BLaER1 treated with 17β-estradiol and CSF1 and Interleukin-3, amounts not matched to agents 10 nM and 100 nM (cell line): ENCODE data around the gene MORC1.
A peak's percentile ranks its signal among the peaks of the same experiment; 100 is the strongest.

Experiments used
- H3K27ac ChIP-seq, 11 experiments: shearing (Covaris generic); formaldehyde crosslinking; 2 replicates each; pipeline ENCODE4 v1.8.1; 2022
- H3K27me3 ChIP-seq, 11 experiments: shearing (Covaris generic); formaldehyde crosslinking; 2 replicates each; pipeline ENCODE4 v1.8.1; 2022
- H3K36me3 ChIP-seq, 11 experiments: shearing (Covaris generic); formaldehyde crosslinking; 2 replicates each; pipeline ENCODE4 v1.8.1; 2022
- H3K4me1 ChIP-seq, 10 experiments: shearing (Covaris generic); formaldehyde crosslinking; 2 replicates each; pipeline ENCODE4 v1.8.1; 2022
- H3K4me2 ChIP-seq, 11 experiments: shearing (Covaris generic); formaldehyde crosslinking; 2 replicates each; pipeline ENCODE4 v1.8.1; 2022
- H3K4me3 ChIP-seq, 10 experiments: shearing (Covaris generic); formaldehyde crosslinking; 2 replicates each; pipeline ENCODE4 v1.8.1; 2022
- H3K9ac ChIP-seq, 11 experiments: shearing (Covaris generic); formaldehyde crosslinking; 2 replicates each; pipeline ENCODE4 v1.8.1; 2022
- H3K9me3 ChIP-seq, 11 experiments: shearing (Covaris generic); formaldehyde crosslinking; replicated peaks in 1 of 11; 2 replicates each; pipeline ENCODE4 v1.8.1; 2022
- H4K20me1 ChIP-seq, 11 experiments: shearing (Covaris generic); formaldehyde crosslinking; 2 replicates each; pipeline ENCODE4 v1.8.1; 2022
- Cebpa-rat ChIP-seq, 11 experiments: shearing (Covaris generic); IDR thresholded peaks; 2 replicates each; pipeline ENCODE4 v1.8.1; 2022

Gene MORC1

DNA sequence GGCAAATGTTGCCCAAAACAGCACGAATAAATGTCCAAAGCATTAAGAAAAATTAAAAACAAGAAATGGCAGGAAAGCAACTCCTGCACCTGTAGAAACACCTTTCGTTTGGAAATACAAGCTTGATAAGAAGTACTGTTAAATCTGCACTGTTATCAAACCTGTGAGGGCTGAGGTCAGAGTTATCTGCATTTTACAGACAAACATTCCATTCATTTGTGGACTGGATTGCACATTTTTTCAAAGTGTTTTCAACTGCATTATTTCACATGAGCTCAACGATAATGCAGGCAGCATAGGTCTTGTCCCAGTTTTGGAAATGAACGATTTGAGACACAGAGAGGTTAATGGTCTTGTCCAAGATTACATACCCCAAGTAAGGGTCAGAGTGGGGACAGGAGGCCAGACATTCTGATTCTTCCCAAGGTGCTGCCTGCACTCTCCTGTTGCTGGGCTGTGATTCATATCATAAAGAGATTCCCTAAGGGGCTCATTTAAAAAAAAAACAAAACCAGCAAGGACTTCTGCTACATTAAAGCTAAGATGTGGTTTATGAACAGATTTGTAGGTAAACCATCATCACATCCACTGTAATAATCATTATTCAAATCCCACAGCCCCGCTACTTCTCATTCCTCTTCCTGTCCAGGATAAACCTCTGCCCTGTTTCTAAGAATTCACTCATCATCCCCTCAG lies 177.2 kb downstream of the MORC1 start:
- Histone ChIP-seq H3K9me3 (no peaks in the 10 kb centered on the region), H3K36me3 (no peaks in the 10 kb centered on the region), H3K4me3 (no peak overlapping the region), H3K4me2 (no peak overlapping the region), H4K20me1 (no peaks in the 10 kb centered on the region), H3K9ac (no peak overlapping the region), H3K27ac (no peak overlapping the region), H3K4me1 (no peaks in the 10 kb centered on the region), H3K27me3 (no peaks in the 10 kb centered on the region)
- TF ChIP-seq Cebpa-rat (IDR thresholded peaks at IDR 0.05), result no peak

DNA sequence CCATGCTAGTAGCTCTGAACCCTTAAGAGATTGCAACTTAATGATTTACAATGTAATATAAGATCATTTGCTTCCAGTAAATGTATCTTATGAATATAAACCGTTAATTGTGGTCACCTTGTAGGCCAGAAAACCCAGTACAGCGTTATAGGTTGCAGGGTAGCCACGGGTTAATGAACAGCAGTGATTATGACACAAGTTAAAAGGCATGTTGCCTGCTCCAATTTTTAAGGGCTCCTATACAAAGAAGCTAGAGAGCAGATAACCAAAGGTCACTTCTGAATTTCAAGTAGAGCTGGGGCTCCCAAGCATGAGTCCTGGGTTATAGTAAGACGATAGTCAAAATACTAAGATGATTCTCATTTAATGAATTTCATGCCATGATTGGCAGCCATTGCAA lies 177.8 kb downstream of the MORC1 start:
- Histone ChIP-seq H3K36me3 (no peaks in the 10 kb centered on the region), H3K4me3 (no peak overlapping the region), H3K9ac (no peak overlapping the region), H4K20me1 (no peaks in the 10 kb centered on the region), H3K4me2 (no peak overlapping the region), H3K27ac (no peak overlapping the region), H3K9me3 (no peaks in the 10 kb centered on the region), H3K4me1 (no peaks in the 10 kb centered on the region), H3K27me3 (no peaks in the 10 kb centered on the region)
- no peak for TF ChIP-seq Cebpa-rat (IDR thresholded peaks at IDR 0.05)

DNA sequence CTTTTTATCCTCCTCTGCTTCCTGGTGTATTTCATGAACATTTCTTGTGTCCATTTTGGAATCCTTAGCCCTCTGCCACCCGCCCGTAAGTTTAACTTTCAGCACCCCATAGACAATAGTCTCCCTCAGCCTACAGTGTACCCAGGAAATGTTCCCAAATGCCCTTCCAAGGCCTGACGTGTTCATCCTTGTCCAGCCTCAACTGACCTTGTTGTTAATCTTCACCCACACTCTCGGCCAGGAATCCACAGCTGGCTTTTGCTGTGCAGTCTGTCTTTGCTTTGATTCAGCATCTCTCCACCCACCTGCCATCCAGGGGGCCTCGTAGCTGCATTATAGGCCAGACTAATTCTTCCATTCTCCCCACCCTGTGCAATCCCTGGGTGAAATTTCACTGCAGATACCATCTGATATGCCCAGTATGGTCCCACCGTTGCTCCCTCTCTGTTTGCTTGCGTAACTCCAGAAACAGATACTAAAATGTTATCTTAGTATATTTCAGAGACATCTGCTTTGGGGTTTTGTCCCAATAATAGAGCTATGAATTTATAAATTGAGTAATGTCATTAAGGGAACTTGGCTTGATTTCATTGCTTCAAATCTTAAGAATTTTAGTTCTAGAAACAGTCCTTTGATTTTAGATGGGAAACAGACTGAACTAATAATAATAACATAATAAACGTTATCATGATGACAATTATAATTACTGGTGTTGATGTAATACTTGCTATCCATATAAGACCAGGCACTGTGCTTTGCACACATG lies 180.8 kb downstream of the MORC1 start:
- H3K4me2 ChIP-seq, result no peak overlapping the region
- H4K20me1 ChIP-seq, result no peaks in the 10 kb centered on the region
- H3K36me3 ChIP-seq, result no peaks in the 10 kb centered on the region
- TF ChIP-seq Cebpa-rat (IDR thresholded peaks at IDR 0.05), result no peak
- no peaks in the 10 kb centered on the region for H3K9me3 ChIP-seq
- H3K4me1 ChIP-seq, result no peaks in the 10 kb centered on the region
- no peaks in the 10 kb centered on the region for H3K27me3 ChIP-seq
- no peak overlapping the region for H3K9ac ChIP-seq
- no peak overlapping the region for H3K27ac ChIP-seq
- no peak overlapping the region for H3K4me3 ChIP-seq

DNA sequence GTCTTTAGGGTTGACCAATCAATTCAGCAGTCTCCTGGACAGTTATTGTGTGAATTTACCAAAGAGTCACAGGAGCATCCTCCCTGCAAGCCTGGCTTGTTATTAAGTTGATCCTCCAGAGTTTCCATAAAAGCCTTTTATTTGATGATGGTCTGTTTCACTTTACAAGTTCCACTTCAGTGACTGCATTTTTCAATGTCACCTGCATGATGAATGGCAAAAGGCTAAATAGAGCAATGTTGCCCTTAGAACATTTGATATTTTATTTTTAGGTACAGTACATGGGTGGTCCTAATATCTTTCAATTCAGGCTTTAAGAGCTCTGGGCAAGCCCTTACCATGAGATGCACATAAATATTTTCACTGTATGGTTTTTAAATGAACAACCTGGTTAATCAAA lies 186.9 kb downstream of the MORC1 start:
- H3K27ac ChIP-seq, result no peak overlapping the region
- H4K20me1 ChIP-seq, result no peaks in the 10 kb centered on the region
- peaks cover 0 to 9% (median 0%) of the 10 kb centered on the region in 11 experiments; a peak in 3 of 22 replicates for H3K9me3 ChIP-seq
- no peak overlapping the region for H3K4me3 ChIP-seq
- TF ChIP-seq Cebpa-rat (IDR thresholded peaks at IDR 0.05), result no peak
- no peak overlapping the region for H3K9ac ChIP-seq
- no peaks in the 10 kb centered on the region for H3K4me1 ChIP-seq
- H3K27me3 ChIP-seq, result no peaks in the 10 kb centered on the region
- H3K4me2 ChIP-seq, result no peak overlapping the region
- no peaks in the 10 kb centered on the region for H3K36me3 ChIP-seq

DNA sequence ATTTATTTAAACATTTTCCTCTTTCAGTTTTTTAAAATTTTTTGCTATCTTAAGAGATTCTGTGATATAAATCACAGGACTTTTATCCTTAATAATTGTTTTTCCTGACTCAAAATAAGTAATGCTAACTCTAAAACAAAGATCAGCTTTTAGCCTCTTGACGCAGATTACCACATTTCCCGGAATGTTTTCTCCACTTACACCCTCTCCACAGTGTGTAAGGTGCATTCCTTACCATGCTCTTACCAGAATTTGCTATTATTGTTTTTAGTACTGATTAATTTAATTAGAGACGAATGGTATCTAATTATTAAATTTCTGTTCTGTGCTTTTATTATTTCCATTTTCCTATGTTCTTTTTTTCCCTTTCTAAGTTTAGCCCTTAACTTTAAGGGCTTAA lies 199.1 kb downstream of the MORC1 start:
- Histone ChIP-seq H4K20me1 (no peaks in the 10 kb centered on the region), H3K9me3 (0 out of 22 replicates have a peak, but pooled peaks cover 0 to 7% (median 0%) of the 10 kb centered on the region in 11 experiments), H3K27ac (no peak overlapping the region), H3K4me3 (no peak overlapping the region), H3K9ac (no peak overlapping the region), H3K27me3 (no peaks in the 10 kb centered on the region), H3K4me2 (no peak overlapping the region), H3K4me1 (peaks cover 0 to 9% (median 3%) of the 10 kb centered on the region in 10 experiments; a peak in 6 of 20 replicates), H3K36me3 (no peaks in the 10 kb centered on the region)
- no peak for TF ChIP-seq Cebpa-rat (IDR thresholded peaks at IDR 0.05)

DNA sequence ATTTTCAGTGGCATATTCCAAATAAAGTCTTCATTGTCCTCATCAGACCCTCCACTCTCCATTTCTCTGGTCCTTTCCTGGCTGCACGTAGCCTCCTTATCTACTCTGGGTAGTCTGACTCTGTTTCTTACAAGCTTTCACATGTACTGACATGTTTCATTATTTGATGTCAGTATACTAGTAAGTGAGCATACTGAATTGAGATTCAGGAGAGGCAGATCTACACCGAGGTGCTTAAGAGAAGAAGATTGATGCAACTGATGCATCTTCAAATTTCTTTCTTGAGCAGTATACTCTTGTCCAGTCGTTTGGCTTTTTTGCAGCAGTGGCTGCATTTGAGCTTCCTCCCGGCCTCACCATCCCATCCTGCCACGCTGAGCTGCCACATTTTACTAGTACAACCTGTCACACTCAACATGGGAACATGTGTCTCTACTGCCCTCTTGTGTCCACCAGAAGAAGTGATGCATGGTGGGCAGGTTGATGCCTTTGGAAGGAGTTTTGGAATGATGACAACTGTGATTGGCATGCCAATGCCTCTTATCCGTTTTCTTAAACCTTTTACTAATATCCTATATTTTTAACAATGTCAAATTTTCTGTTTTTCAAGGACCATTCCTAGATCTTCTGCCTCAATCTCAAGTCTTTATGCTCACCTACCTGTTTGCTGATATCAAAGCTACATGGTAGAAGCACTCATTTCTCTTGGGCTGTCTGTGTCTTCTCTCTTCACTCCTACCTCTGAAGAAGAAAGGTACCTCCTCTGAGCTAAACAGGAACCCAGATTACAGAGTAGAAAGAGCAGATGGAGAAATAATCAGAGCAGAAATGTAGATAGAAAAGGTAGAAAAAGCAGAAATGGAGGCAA lies 202.9 kb downstream of the MORC1 start:
- Histone ChIP-seq H3K27me3 (no peaks in the 10 kb centered on the region), H3K4me2 (peak overlapping the region in 3 of 11 experiments; percentile 12 to 36 (median 15); a peak in 3 of 22 replicates), H3K9me3 (no peaks in the 10 kb centered on the region), H4K20me1 (no peaks in the 10 kb centered on the region), H3K9ac (no peak overlapping the region), H3K4me1 (peaks cover 0 to 9% (median 3%) of the 10 kb centered on the region in 10 experiments; a peak in 6 of 20 replicates), H3K4me3 (no peak overlapping the region), H3K27ac (no peak overlapping the region), H3K36me3 (no peaks in the 10 kb centered on the region)
- no peak for TF ChIP-seq Cebpa-rat (IDR thresholded peaks at IDR 0.05)

DNA sequence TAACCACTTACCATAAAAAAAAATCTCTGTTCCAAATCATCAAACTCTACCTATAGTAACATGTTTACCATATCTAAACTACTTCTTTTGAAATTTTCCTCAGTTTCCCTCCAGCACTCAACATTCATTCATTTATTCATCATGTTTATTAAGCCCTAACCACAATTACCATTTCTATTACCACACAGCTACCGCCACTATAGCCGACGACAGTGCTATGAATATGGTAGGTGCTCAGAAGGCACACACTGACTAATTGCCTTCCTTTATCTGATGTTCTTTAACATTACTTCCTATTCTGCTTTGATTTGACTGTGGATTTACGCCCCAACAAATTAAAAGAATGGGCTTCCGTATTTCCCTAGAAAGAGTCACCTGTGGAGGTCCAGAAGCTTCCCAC lies 208.1 kb downstream of the MORC1 start:
- no peaks in the 10 kb centered on the region for H3K4me1 ChIP-seq
- H4K20me1 ChIP-seq, result no peaks in the 10 kb centered on the region
- H3K9ac ChIP-seq, result no peak overlapping the region
- no peaks in the 10 kb centered on the region for H3K9me3 ChIP-seq
- no peak overlapping the region for H3K27ac ChIP-seq
- TF ChIP-seq Cebpa-rat (IDR thresholded peaks at IDR 0.05), result no peak
- H3K4me3 ChIP-seq, result no peak overlapping the region
- H3K4me2 ChIP-seq, result no peak overlapping the region
- H3K36me3 ChIP-seq, result no peaks in the 10 kb centered on the region
- H3K27me3 ChIP-seq, result no peaks in the 10 kb centered on the region
